ENCODE results near the gene MKNK1.

The MKNK1 gene

GRCh38 chr1:46512135-46512791 lies 91.8 kb downstream of the MKNK1 start:
- DNase-seq (ENCODE audit: low read depth in 2 of 2) = no peak
- H3K4me3 ChIP-seq (replicated peaks in 1 of 2; ENCODE audit: low read depth in 2 of 2, low read length in 2 of 2) = no peak overlapping the region
- TF ChIP-seq CTCF (IDR thresholded peaks at IDR 0.05; ENCODE audit: low read depth, low read length) = no peak

GRCh38 chr1:46510998-46511365 lies 93.1 kb downstream of the MKNK1 start:
- H3K4me3 ChIP-seq (replicated peaks in 1 of 2; ENCODE audit: low read depth in 2 of 2, low read length in 2 of 2) = no peak overlapping the region
- DNase-seq (ENCODE audit: low read depth in 2 of 2) = no peak
- no peak for TF ChIP-seq CTCF (IDR thresholded peaks at IDR 0.05; ENCODE audit: low read depth, low read length)

GRCh38 chr1:46510341-46510997 lies 93.6 kb downstream of the MKNK1 start:
- TF ChIP-seq CTCF (IDR thresholded peaks at IDR 0.05; ENCODE audit: low read depth, low read length) = no peak
- DNase-seq (ENCODE audit: low read depth in 2 of 2) = no peak
- no peak overlapping the region for H3K4me3 ChIP-seq (replicated peaks in 1 of 2; ENCODE audit: low read depth in 2 of 2, low read length in 2 of 2)

- no peak for TF ChIP-seq CTCF (IDR thresholded peaks at IDR 0.05; ENCODE audit: low read depth, low read length)
- no peak overlapping the region for H3K4me3 ChIP-seq (replicated peaks in 1 of 2; ENCODE audit: low read depth in 2 of 2, low read length in 2 of 2)
- no peak for DNase-seq (ENCODE audit: low read depth in 2 of 2)
These were observed 95.3 kb downstream of the MKNK1 start for GRCh38 chr1:46508757-46509156.
